Naive thymus-derived CD8-positive, alpha-beta T cell (primary cell): ENCODE measurements around the gene ATP9B. TPM values are rescaled to one million over a fixed set of nuclear protein-coding genes. Genes with fewer than 3 reads are reported as not detected.
"Not testable (repeated sequence)": the region's sequence is repeated elsewhere in the genome, so short reads cannot be mapped to it uniquely, and the experiment has no call there.

Experiments used
- ATAC-seq, 2 donors: fragments of 150-1000 bp; cut with Tn5 transposase in 1 of 2; sonication (Bioruptor Pico), chemical (Tn5 transposase) in 1 of 2; 1 replicate in 1 of 2; 2 replicates in 1 of 2; pipeline ENCODE4 v1.10.0; 2021; ENCODE audit warnings: mild to moderate bottlenecking in 2 of 2, moderate library complexity in 2 of 2
- POLR2A ChIA-PET: fragments of 350-600 bp; sonication (Branson Sonifier 250); formaldehyde crosslinking; loops from one replicate; lab custom pipeline; 2021; ENCODE audit warnings: antibody characterized with exemption; lab: Charles Lee
- DNase-seq, 10 donors: peaks; one replicate each; pipeline versions ENCODE4 v3.0.0 to v3.0.0-alpha.2; 2020 to 2022
- H3K27ac Mint-ChIP-seq, 10 donors: one replicate each; pipeline ENCODE4 v1.8.0; 2020 to 2022; ENCODE audit warnings: mild to moderate bottlenecking in 10 of 10, mixed read lengths in 10 of 10, moderate library complexity in 4 of 10, inconsistent platforms in 1 of 10
- H3K27me3 Mint-ChIP-seq, 5 donors: one replicate each; pipeline ENCODE4 v1.8.0; 2021 to 2022; ENCODE audit warnings: mixed read lengths in 5 of 5
- H3K36me3 Mint-ChIP-seq, 3 donors: one replicate each; pipeline ENCODE4 v1.8.0; 2020 to 2022; ENCODE audit warnings: mixed read lengths in 3 of 3, mild to moderate bottlenecking in 2 of 3, inconsistent platforms in 1 of 3
- H3K4me1 Mint-ChIP-seq, 4 donors: one replicate each; pipeline ENCODE4 v1.8.0; 2021 to 2022; ENCODE audit warnings: mixed read lengths in 4 of 4
- H3K4me3 Mint-ChIP-seq, 10 donors: one replicate each; pipeline ENCODE4 v1.8.0; 2020 to 2022; ENCODE audit warnings: mild to moderate bottlenecking in 10 of 10, mixed read lengths in 10 of 10, moderate library complexity in 6 of 10, inconsistent platforms in 1 of 10
- H3K9me3 Mint-ChIP-seq, 9 donors: one replicate each; pipeline ENCODE4 v1.8.0; 2020 to 2022; ENCODE audit warnings: mixed read lengths in 9 of 9, mild to moderate bottlenecking in 3 of 9, inconsistent platforms in 1 of 9, moderate library complexity in 1 of 9
- polyA plus RNA-seq, 3 donors: library from polyadenylated mRNA; unstranded; fragments of 300-500 nt; fragmentation: Illumina TruSeq; gene quantifications; one replicate each; pipeline ENCODE4 v1.2.3, GENCODE V29; 2021
- total RNA-seq, 8 experiments: library from RNA in 2 of 8; stranded (reverse) in 2 of 8; gene quantifications; one replicate each; pipeline ENCODE4 v1.2.3 and lab custom pipeline; 2021 to 2026

The ATP9B gene
- total and polyA plus RNA-seq, 5 experiments from 2014 or later: 16.0 to 79.5 (median 18.6) TPM

DNA sequence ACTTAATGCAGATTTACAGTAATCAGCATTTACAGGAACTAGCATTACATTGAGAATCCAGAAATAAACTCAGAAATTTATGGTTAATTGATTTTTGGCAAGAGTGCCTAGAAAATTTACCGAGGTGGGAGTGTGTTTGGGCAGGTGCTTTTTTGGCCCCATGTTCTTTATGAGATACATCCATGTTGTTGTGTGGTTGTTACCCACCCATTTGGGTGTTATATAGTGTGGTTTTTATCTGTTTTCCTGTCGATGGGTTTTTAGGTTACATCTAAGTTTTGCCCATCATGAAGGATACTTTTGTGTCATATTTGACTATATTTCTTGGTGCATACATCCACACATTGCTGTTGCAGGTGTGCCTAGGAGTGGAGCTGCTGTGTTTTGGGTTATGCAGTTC lies 82.0 kb downstream of the ATP9B start:
- H3K36me3 Mint-ChIP-seq: peaks cover 17 to 63% (median 23%) of the 10 kb centered on the region in 3 donors
- H3K27ac Mint-ChIP-seq: no peak overlapping the region
- no peak for ATAC-seq

DNA sequence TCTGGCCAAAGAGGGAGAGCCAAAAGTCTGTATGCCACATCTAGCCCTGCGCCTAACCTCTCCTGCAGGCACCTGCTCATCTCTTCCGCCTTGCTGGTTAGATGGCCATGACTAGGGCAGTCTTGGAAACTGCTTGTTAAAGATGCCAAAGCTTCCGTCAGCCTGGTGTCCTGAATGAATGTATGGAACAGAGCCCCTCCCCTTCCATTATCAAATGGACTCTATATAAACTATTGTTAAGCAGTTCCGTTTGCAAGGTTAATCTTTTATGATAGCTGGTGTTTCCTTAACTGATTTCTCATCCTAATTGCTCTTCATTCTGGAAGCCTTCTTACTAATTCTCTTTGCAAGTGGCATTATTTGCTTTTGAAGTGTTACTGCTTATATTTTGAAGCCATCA lies 87.1 kb downstream of the ATP9B start:
- Mint-ChIP-seq H3K36me3 (peaks cover 6 to 78% (median 21%) of the 10 kb centered on the region in 3 donors), H3K27ac (peak overlapping the region in 2 of 10 donors; percentile 40 to 58), H3K4me3 (peak overlapping the region in 1 of 10 donors; percentile 7), H3K4me1 (peaks cover 0 to 18% (median 4%) of the 10 kb centered on the region in 4 donors), H3K27me3 (no peaks in the 10 kb centered on the region), H3K9me3 (no peaks in the 10 kb centered on the region)
- ATAC-seq (no peak), DNase-seq (no peak)
- POLR2A ChIA-PET: no interaction called here

More for the DNA sequence above, 82.0 kb downstream of the ATP9B start:
- POLR2A ChIA-PET: no interaction called here
- peaks cover 0 to 10% (median 1%) of the 10 kb centered on the region in 4 donors for H3K4me1 Mint-ChIP-seq
- no peaks in the 10 kb centered on the region for H3K9me3 Mint-ChIP-seq
- H3K27me3 Mint-ChIP-seq: no peaks in the 10 kb centered on the region
- no peak for DNase-seq
- no peak overlapping the region for H3K4me3 Mint-ChIP-seq

DNA sequence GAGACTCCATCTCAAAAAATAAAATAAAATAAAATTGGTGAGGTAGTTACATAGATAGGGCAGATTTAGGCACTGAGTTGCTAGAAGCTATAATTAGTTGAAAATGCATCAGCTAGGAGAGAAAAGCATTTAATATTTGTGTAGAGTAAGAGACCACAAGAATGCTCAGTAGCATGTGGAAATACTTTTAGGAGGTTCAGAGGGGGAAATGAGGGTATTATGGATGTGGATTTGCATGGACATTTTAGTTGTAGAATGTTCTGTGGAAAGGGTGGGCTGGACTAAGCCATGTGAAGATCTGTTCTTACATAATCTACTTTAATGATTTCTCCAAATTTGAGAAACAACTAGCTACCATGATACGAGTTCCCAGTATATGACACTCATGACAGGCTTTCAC lies 95.5 kb downstream of the ATP9B start:
- Mint-ChIP-seq H3K9me3 (no peaks in the 10 kb centered on the region), H3K27ac (no peak overlapping the region), H3K4me3 (no peak overlapping the region), H3K36me3 (peaks cover 0 to 71% (median 20%) of the 10 kb centered on the region in 3 donors), H3K4me1 (peaks cover 0 to 9% (median 7%) of the 10 kb centered on the region in 4 donors), H3K27me3 (no peaks in the 10 kb centered on the region)
- ATAC-seq: no peak
- POLR2A ChIA-PET: no interaction called here
- no peak for DNase-seq

DNA sequence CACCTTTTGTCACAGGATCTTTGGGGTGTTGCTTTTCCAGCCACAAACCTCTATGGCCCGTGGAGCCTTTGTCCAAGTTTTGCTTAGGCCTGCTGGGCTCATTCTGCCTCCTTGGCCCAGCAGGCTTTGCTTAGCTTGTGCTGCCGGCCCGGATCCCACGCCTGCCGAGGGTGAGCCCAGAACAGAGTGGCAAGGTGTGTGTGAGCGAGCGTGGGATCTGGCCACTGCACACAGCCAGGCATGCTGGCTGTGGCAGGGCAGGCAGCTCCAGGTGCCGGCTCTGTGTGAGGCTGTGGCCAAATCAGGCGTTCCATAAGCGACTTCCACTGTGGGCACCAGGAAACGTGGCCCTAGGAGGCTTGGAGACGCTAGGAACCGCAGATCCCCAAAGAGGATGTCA lies 97.5 kb downstream of the ATP9B start:
- POLR2A ChIA-PET: no interaction called here
- ATAC-seq (no peak), DNase-seq (no peak)
- Mint-ChIP-seq H3K9me3 (no peaks in the 10 kb centered on the region), H3K36me3 (peaks cover 0 to 63% (median 22%) of the 10 kb centered on the region in 3 donors), H3K27ac (peak overlapping the region in 1 of 10 donors; percentile 15), H3K27me3 (no peaks in the 10 kb centered on the region), H3K4me3 (no peak overlapping the region), H3K4me1 (peaks cover 4 to 12% (median 12%) of the 10 kb centered on the region in 4 donors)

DNA sequence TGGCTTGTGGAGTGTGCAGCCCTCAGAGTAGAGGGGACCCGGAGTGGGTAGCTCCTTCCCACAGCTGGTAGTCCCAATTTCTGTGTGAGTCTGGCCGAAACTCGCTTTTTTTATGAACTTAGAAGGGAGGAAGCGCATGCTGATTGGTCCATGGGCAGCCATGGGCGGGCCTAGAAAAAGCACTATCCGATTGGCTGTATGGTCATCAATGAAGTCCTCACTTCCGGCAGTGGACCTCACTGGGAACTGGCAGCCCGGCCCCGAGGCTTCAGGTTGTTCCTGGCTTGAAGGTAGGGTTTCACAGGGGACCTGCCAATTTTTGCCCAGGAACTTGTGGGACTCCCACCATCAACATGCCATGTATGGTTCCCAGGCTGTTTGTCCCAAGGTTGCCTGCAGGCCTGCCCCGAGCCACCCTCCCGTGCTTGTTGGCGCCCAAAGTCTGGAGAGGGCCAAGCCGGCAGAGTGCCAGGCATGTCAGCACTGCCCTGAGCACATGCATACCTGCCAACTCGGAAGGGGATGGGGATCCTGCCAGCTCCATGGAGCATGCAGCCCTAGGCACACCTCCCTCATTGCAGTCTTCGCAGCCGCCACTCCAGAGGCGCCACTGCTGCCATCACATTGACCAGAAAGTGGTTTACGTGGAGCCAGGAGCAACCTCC lies 98.5 kb downstream of the ATP9B start:
- Mint-ChIP-seq H3K36me3 (peaks cover 0 to 62% (median 23%) of the 10 kb centered on the region in 3 donors), H3K9me3 (no peaks in the 10 kb centered on the region), H3K27me3 (no peaks in the 10 kb centered on the region), H3K4me1 (peaks cover 4 to 12% (median 12%) of the 10 kb centered on the region in 4 donors), H3K4me3 (no peak overlapping the region), H3K27ac (peak overlapping the region in 1 of 10 donors; percentile 53)
- no peak for DNase-seq
- POLR2A ChIA-PET: no interaction called here
- no peak for ATAC-seq

DNA sequence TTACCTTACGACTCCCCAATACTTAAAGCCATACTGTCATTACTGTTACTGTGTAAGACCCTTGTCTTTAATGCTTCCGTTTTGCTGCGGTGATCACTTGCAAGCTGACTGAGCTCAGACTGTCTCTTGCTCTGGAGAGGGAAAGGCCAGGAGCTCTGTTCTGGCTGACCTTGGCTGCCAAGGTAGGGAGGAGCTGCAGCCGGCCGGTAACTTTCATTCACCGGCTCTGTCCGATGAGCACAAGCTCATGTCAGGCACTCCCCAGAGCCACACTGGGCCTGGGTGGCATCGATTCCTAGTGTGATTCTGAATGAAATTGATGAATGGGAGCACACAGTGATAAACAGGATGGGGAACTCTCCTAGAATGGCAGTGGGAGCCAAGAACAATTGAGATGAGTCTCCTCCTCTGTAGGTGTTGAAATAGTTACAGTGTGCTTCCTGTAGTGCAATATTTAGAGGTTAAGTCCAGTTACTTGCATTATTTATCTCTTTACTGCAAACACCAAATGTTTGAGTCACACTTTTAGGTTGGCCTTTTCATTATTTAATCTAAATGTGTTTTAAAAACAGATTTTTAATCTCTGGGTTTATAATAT lies 100.9 kb downstream of the ATP9B start:
- POLR2A ChIA-PET: no interaction called here
- Mint-ChIP-seq H3K9me3 (no peaks in the 10 kb centered on the region), H3K4me1 (peaks cover 8 to 18% (median 14%) of the 10 kb centered on the region in 4 donors), H3K27ac (peak overlapping the region in 2 of 10 donors; percentile 4 to 73), H3K27me3 (no peaks in the 10 kb centered on the region), H3K4me3 (no peak overlapping the region), H3K36me3 (peaks cover 5 to 76% (median 38%) of the 10 kb centered on the region in 3 donors)
- ATAC-seq (no peak), DNase-seq (no peak)

DNA sequence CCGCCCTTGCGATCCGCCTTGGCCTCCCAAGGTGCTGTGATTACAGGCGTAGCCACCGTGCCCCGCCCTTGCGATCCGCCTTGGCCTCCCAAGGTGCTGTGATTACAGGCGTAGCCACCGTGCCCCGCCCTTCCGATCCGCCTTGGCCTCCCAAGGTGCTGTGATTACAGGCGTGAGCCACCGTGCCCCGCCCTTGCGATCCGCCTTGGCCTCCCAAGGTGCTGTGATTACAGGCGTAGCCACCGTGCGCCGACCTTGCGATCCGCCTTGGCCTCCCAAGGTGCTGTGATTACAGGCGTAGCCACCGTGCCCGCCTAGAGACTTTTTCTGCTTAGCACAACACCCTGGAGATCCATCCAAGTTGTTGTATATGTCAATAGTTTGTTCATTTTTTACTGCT lies 103.1 kb downstream of the ATP9B start:
- H3K36me3 Mint-ChIP-seq: peaks cover 5 to 73% (median 26%) of the 10 kb centered on the region in 3 donors
- H3K27me3 Mint-ChIP-seq, H3K9me3 Mint-ChIP-seq, DNase-seq, H3K4me3 Mint-ChIP-seq, ATAC-seq, POLR2A ChIA-PET, H3K27ac Mint-ChIP-seq: not testable (repeated sequence)
- peaks cover 8 to 19% (median 14%) of the 10 kb centered on the region in 4 donors for H3K4me1 Mint-ChIP-seq

DNA sequence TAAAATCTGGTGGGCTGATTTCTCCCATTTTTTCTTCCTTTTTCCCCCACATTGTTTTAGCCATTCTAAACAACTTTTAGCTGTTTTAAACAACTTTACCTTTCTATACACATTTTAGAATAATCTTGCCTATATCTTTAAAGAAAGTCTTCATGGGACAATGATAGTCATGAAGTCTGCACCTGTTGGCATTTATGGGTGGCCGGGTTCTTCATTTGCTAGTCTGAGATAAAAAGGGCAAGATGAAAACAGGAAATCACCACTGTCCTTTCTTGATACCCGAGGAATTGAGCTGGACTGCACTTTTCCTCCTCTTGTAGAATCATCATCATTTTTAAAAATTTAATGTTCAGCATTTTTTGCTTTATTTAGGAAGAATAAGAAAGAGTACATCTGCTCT lies 104.5 kb downstream of the ATP9B start:
- Mint-ChIP-seq H3K27ac (no peak overlapping the region), H3K4me1 (peaks cover 8 to 18% (median 17%) of the 10 kb centered on the region in 4 donors), H3K27me3 (no peaks in the 10 kb centered on the region), H3K9me3 (no peaks in the 10 kb centered on the region), H3K36me3 (peaks cover 10 to 73% (median 29%) of the 10 kb centered on the region in 3 donors), H3K4me3 (no peak overlapping the region)
- POLR2A ChIA-PET: no interaction called here
- ATAC-seq (no peak), DNase-seq (no peak)

DNA sequence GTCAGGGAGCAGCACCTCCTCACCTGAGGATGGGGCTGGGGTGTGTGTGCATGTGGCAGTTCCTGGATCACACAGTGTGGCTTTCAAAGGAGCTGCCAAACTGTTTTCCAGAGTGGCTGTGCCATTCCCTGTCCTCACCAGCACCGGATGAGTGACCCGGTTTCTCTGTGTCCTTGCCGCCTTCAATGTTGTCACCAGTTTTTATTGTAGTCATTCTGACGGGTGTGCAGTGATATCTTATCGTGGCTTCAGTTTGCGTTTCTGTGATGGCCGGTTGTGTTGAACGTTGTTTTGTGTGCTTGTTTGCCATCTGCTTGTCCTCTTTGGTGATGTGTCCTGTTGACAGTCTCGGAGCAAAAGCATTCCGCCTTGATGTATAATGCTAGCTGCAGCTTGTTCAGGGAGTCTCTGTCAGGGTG lies 108.9 kb downstream of the ATP9B start:
- DNase-seq (no peak), ATAC-seq (no peak)
- Mint-ChIP-seq H3K36me3 (peaks cover 10 to 85% (median 28%) of the 10 kb centered on the region in 3 donors), H3K4me3 (no peak overlapping the region), H3K4me1 (peaks cover 9 to 24% (median 17%) of the 10 kb centered on the region in 4 donors), H3K27ac (no peak overlapping the region), H3K27me3 (no peaks in the 10 kb centered on the region), H3K9me3 (no peaks in the 10 kb centered on the region)
- POLR2A ChIA-PET: no interaction called here

DNA sequence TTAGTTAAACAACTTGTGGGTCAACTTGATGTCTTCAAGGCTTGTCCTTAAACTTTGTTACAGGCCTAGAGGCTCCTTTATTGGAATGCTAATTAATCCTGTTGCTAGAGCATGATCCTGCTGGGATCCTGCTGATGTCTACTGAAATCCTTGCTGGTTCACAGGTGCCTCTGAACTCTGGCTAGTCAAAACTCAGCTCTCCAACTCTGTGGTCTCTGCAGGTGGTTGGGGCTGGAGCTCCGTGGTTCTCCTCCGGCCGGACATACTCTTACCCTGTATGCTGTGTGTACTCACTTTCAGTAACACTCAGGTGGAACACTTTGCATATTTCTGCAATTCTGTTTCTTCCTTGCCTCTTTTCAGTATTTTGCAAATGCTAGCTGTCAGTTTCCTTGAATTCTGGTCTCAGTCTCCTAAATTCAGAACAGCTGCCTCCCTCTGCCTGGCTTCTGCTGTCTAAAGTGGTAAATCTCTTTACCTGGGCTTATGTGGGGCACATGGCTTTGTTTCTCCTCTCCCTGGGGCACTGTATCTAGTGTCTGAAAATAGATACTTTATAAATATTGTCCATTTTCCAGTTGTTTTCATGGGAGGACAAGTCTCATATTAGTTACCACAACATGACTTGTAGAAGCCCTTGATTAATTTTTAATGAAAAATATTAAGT lies 113.0 kb downstream of the ATP9B start:
- no peak for ATAC-seq
- Mint-ChIP-seq H3K27ac (peak overlapping the region in 2 of 10 donors; percentile 18 to 47), H3K27me3 (no peaks in the 10 kb centered on the region), H3K36me3 (peaks cover 5 to 66% (median 17%) of the 10 kb centered on the region in 3 donors), H3K9me3 (no peaks in the 10 kb centered on the region), H3K4me1 (peaks cover 6 to 24% (median 12%) of the 10 kb centered on the region in 4 donors), H3K4me3 (no peak overlapping the region)
- POLR2A ChIA-PET: no interaction called here
- DNase-seq: no peak

DNA sequence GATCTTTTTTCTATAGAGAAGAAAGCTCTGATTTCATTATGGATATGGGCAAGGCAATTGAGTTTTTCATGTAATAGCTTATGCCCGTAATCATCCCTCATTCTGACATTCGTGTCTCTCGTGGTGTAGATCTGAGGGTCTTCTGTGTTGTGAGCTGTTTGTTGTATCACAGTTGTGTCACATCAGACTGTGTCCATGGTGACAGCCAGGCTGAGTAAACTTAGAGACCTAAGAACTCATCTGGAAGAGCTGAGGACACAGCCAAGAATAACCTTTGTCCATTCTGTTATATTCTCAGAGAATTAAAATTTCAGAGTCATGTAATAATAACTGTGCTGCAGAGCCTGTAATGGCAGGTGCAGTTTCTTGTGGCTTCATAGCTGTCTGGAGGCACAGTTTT lies 116.5 kb downstream of the ATP9B start:
- DNase-seq: no peak
- no peak overlapping the region for H3K27ac Mint-ChIP-seq
- no peak for ATAC-seq
- no peaks in the 10 kb centered on the region for H3K27me3 Mint-ChIP-seq
- no peak overlapping the region for H3K4me3 Mint-ChIP-seq
- POLR2A ChIA-PET: interaction anchor here (0.6 kb wide), 1 partner anchor 99 kb away, joined by 7 read pairs; no protein-coding TSS in a partner anchor
- H3K9me3 Mint-ChIP-seq: no peaks in the 10 kb centered on the region
- peaks cover 6 to 21% (median 9%) of the 10 kb centered on the region in 4 donors for H3K4me1 Mint-ChIP-seq
- peaks cover 0 to 53% (median 24%) of the 10 kb centered on the region in 3 donors for H3K36me3 Mint-ChIP-seq

DNA sequence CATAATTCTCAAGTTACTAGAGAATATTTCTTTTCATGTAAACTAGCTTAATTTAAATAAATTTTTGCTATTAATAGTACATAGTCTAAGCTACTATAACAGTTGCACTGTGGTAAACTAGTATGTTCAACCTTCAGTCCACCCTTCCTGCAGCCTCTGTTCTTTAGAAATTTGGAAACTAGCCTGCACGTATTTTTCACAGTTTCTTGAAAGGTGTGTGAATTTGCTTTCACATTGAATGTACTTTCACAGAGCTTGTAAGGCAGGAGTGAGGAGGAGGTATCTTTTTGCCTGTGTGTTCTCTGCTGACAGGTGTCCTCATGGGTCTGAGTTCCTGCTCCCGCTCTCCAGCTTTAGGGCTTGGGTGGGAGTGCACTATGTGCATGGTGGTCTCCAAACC lies 117.5 kb downstream of the ATP9B start:
- POLR2A ChIA-PET: no interaction called here
- DNase-seq (no peak), ATAC-seq (no peak)
- Mint-ChIP-seq H3K4me3 (no peak overlapping the region), H3K36me3 (peaks cover 0 to 50% (median 23%) of the 10 kb centered on the region in 3 donors), H3K9me3 (no peaks in the 10 kb centered on the region), H3K27ac (peak overlapping the region in 1 of 10 donors; percentile 9), H3K4me1 (peaks cover 5 to 15% (median 8%) of the 10 kb centered on the region in 4 donors), H3K27me3 (no peaks in the 10 kb centered on the region)
